ENCODE results near the gene CCDC6.
"Not testable (repeated sequence)": the region's sequence is repeated elsewhere in the genome, so short reads cannot be mapped to it uniquely, and the experiment has no call there.

Gene CCDC6

DNA sequence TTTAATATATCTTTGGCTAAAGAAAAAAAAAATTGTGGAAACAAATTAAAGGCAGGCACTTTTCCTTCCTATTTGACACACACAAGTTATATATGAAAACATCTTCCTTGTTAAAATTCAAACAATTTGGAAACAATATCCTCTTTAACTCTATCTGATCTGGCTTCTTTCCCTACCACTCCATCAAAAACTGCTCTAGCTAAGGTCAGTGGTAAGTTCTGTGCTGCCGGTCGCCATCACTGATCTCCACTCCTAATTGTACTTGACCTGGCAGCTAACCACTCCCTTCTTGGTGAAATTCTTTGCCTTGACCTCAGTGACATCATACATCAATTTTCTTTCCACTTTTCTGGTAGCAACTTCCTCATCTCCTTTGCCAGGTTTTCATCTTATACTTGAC is 105.2 kb downstream of the CCDC6 start:
- peaks cover 5% of the 10 kb centered on the region; the same call in 1 of the 2 replicates for H3K36me3 ChIP-seq (ENCODE audit: control insufficient read depth, insufficient read depth, low read length)
- no peaks in the 10 kb centered on the region for H3K27me3 ChIP-seq (ENCODE audit: control insufficient read depth, insufficient read depth, low read length)
- no peak overlapping the region for H3K27ac ChIP-seq (ENCODE audit: low read length)
- WGBS (ENCODE audit: insufficient coverage, insufficient read length) = no CpG with 5 or more reads among the region's 2 CpGs
- H3K9me3 ChIP-seq (ENCODE audit: control insufficient read depth, insufficient read depth, low read length) = no peaks in the 10 kb centered on the region
- H3K4me1 ChIP-seq (ENCODE audit: control insufficient read depth, insufficient read depth, low read length) = no peaks in the 10 kb centered on the region
- DNase-seq (ENCODE audit: low read depth, low spot score) = no peak
- H3K4me3 ChIP-seq (ENCODE audit: low read length) = no peak overlapping the region

DNA sequence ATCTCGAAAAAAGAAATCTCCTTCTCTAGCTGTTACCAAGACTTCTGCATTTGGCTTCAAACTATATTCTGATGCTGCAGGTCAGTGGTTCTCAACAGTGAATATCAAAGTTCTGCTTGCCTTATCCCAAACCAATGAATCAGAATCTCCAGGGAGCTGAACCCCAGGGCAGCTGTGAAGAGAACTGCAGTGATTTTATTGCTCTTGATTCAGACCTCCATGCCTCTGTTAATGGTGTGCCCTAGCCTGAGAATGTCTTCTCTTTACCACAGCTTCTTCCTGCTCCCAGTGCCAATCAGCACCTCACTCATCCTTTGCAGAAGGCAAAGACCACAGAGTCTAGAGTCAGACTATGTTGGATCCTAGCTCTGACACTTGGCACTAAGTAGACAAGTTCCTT is 106.9 kb downstream of the CCDC6 start:
- H3K4me1 ChIP-seq (ENCODE audit: control insufficient read depth, insufficient read depth, low read length) = no peaks in the 10 kb centered on the region
- peaks cover 2% of the 10 kb centered on the region; the same call in 1 of the 2 replicates for H3K36me3 ChIP-seq (ENCODE audit: control insufficient read depth, insufficient read depth, low read length)
- DNase-seq (ENCODE audit: low read depth, low spot score) = no peak
- H3K27me3 ChIP-seq (ENCODE audit: control insufficient read depth, insufficient read depth, low read length) = no peaks in the 10 kb centered on the region
- H3K9me3 ChIP-seq (ENCODE audit: control insufficient read depth, insufficient read depth, low read length) = no peaks in the 10 kb centered on the region
- no peak overlapping the region for H3K27ac ChIP-seq (ENCODE audit: low read length)
- no peak overlapping the region for H3K4me3 ChIP-seq (ENCODE audit: low read length)
- WGBS (ENCODE audit: insufficient coverage, insufficient read length) = no CpG with 5 or more reads among the region's 1 CpG

DNA sequence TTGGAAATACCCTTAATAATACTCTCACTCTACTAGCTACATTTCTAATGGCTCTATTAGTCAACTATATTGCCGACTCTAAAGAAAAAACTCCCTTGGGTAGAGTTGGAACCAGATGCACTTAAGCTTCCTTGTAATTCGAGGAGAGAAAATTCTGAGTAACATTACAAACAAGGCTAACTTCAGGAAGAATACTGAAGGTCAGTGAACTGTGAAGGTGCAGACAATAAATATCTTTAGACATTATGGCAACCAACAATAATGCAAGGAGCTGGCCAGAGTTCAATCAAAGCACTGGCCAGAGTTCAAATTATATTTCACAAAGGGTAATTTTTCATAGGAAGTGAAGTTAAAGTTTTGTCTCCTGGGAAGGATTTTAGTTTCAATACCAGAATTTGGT is 112.4 kb downstream of the CCDC6 start:
- Histone ChIP-seq H3K27ac (ENCODE audit: low read length) (no peak overlapping the region), H3K27me3 (ENCODE audit: control insufficient read depth, insufficient read depth, low read length) (no peaks in the 10 kb centered on the region), H3K9me3 (ENCODE audit: control insufficient read depth, insufficient read depth, low read length) (no peaks in the 10 kb centered on the region), H3K4me3 (ENCODE audit: low read length) (no peak overlapping the region), H3K4me1 (ENCODE audit: control insufficient read depth, insufficient read depth, low read length) (no peaks in the 10 kb centered on the region), H3K36me3 (ENCODE audit: control insufficient read depth, insufficient read depth, low read length) (peaks cover 16% of the 10 kb centered on the region; the same call in 1 of the 2 replicates)
- no peak for DNase-seq (ENCODE audit: low read depth, low spot score)
- WGBS (ENCODE audit: insufficient coverage, insufficient read length) = no CpG with 5 or more reads among the region's 2 CpGs

DNA sequence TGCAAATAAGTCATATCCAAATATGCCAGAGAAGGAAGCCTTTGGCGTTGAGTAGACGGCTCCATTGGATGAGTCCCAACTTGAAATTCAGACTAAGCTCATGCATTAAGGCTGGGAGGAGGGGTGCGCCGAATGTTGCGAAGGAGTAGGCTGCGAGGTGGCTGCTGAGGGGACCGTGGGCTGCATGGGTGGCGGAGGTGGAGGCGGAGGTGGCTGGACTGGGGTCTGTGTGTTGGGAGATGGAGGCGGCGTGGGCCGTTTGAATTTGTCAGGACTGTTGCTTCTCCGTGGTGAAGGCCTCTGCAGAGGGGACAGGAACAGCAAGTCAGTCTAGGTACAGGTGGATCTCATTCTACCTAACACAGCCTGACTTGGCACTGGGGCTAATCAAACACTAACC is 113.5 kb downstream of the CCDC6 start:
- DNase-seq (ENCODE audit: low read depth, low spot score) = no peak

DNA sequence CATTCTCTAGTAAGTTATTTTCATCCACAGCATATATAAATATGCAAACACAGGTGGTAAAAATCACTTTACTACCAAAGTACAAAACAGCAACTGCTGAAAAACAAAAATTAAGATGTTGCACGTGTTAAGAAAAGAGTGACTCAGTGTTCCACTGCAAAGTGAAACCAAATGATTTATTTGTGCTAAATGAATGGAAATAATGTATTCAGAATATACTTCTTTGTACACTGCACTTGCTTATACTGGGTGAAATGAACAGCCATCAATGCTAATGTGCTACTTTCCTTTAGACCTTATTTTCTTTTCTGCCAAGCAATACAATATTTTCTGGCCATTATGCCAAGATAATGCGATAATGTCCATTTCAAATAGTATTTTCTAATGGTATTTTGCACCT is 114.8 kb downstream of the CCDC6 start:
- Histone ChIP-seq H3K27ac (ENCODE audit: low read length) (no peak overlapping the region), H3K27me3 (ENCODE audit: control insufficient read depth, insufficient read depth, low read length) (no peaks in the 10 kb centered on the region), H3K4me3 (ENCODE audit: low read length) (no peak overlapping the region), H3K9me3 (ENCODE audit: control insufficient read depth, insufficient read depth, low read length) (no peaks in the 10 kb centered on the region), H3K4me1 (ENCODE audit: control insufficient read depth, insufficient read depth, low read length) (no peaks in the 10 kb centered on the region), H3K36me3 (ENCODE audit: control insufficient read depth, insufficient read depth, low read length) (peaks cover 16% of the 10 kb centered on the region; the same call in 1 of the 2 replicates)
- no peak for DNase-seq (ENCODE audit: low read depth, low spot score)
- WGBS (ENCODE audit: insufficient coverage, insufficient read length) = no CpG with 5 or more reads among the region's 2 CpGs

More for the DNA sequence above, 113.5 kb downstream of the CCDC6 start:
- Histone ChIP-seq H3K4me1 (ENCODE audit: control insufficient read depth, insufficient read depth, low read length) (no peaks in the 10 kb centered on the region), H3K9me3 (ENCODE audit: control insufficient read depth, insufficient read depth, low read length) (no peaks in the 10 kb centered on the region), H3K27me3 (ENCODE audit: control insufficient read depth, insufficient read depth, low read length) (no peaks in the 10 kb centered on the region), H3K4me3 (ENCODE audit: low read length) (no peak overlapping the region), H3K36me3 (ENCODE audit: control insufficient read depth, insufficient read depth, low read length) (peaks cover 16% of the 10 kb centered on the region; the same call in 1 of the 2 replicates), H3K27ac (ENCODE audit: low read length) (no peak overlapping the region)
- WGBS (ENCODE audit: insufficient coverage, insufficient read length) = no CpG with 5 or more reads among the region's 13 CpGs

DNA sequence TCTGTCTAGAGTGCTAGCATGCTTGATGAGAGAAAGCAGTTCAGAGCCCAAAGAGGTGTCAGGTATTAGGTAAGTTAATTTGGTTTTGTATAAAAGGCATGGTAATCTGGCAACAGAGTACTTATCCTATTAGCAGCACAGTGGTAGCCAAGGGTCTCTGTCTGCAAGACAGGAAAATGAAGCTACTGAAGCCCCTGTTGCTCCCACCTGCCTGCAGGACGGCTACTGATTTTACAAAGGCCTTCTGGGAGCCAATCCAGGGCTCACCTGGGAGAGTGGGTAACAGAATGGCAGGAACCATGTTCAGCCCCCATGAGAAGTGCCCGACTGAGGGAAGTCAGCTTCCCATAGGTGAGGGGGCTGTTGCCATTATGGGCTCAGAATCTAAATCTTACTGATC is 116.3 kb downstream of the CCDC6 start:
- not testable (repeated sequence) for H3K27me3 ChIP-seq (ENCODE audit: control insufficient read depth, insufficient read depth, low read length); H3K9me3 ChIP-seq (ENCODE audit: control insufficient read depth, insufficient read depth, low read length); DNase-seq (ENCODE audit: low read depth, low spot score); H3K4me3 ChIP-seq (ENCODE audit: low read length); H3K27ac ChIP-seq (ENCODE audit: low read length); H3K4me1 ChIP-seq (ENCODE audit: control insufficient read depth, insufficient read depth, low read length)
- WGBS (ENCODE audit: insufficient coverage, insufficient read length) = no CpG with 5 or more reads among the region's 2 CpGs
- peaks cover 16% of the 10 kb centered on the region; the same call in 1 of the 2 replicates for H3K36me3 ChIP-seq (ENCODE audit: control insufficient read depth, insufficient read depth, low read length)

DNA sequence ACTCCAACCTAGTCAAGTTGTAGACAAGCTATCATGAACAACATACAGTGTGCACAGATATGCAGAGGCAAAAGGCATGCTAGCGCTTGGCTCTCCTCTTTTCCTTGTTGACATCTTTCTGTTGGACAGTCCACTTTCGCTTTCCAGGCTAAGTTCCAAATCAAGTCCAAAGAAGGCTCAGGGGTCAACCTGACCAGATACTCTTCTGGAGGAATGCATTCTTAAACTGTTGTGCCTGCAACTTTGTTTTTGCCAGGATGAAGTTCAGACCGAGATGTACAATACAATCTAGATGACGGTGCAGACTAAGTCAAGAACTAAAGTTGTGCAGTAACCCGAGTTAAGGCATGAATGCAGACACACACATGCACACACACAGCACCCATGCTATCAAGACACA is 117.4 kb downstream of the CCDC6 start:
- no CpG with 5 or more reads among the region's 5 CpGs for WGBS (ENCODE audit: insufficient coverage, insufficient read length)
- H3K36me3 ChIP-seq (ENCODE audit: control insufficient read depth, insufficient read depth, low read length) = peaks cover 12% of the 10 kb centered on the region; the same call in 1 of the 2 replicates
- not testable (repeated sequence) for H3K27ac ChIP-seq (ENCODE audit: low read length); H3K27me3 ChIP-seq (ENCODE audit: control insufficient read depth, insufficient read depth, low read length); H3K9me3 ChIP-seq (ENCODE audit: control insufficient read depth, insufficient read depth, low read length); H3K4me1 ChIP-seq (ENCODE audit: control insufficient read depth, insufficient read depth, low read length); H3K4me3 ChIP-seq (ENCODE audit: low read length); DNase-seq (ENCODE audit: low read depth, low spot score)

DNA sequence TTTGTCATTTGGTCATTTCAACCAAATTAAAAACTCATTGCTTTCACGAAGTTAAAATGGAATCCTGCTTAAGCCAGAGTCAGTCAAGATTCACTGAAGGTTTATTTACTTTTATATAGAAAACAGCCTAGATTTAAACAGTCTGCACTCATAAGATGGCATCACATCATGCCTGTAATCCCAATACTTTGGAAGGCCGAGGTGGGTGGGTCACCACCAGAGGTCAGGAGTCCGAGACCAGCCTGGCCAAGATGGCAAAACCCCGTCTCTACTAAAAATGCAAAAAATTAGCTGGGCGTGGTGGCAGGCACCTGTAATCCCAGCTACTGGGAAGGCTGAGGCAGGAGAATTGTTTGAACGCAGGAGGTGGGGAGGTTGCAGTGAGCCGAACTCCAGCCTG is 119.3 kb downstream of the CCDC6 start:
- not testable (repeated sequence) for H3K27ac ChIP-seq (ENCODE audit: low read length); H3K27me3 ChIP-seq (ENCODE audit: control insufficient read depth, insufficient read depth, low read length); H3K9me3 ChIP-seq (ENCODE audit: control insufficient read depth, insufficient read depth, low read length); H3K4me1 ChIP-seq (ENCODE audit: control insufficient read depth, insufficient read depth, low read length); H3K36me3 ChIP-seq (ENCODE audit: control insufficient read depth, insufficient read depth, low read length); DNase-seq (ENCODE audit: low read depth, low spot score); H3K4me3 ChIP-seq (ENCODE audit: low read length)
- no CpG with 5 or more reads among the region's 7 CpGs for WGBS (ENCODE audit: insufficient coverage, insufficient read length)

DNA sequence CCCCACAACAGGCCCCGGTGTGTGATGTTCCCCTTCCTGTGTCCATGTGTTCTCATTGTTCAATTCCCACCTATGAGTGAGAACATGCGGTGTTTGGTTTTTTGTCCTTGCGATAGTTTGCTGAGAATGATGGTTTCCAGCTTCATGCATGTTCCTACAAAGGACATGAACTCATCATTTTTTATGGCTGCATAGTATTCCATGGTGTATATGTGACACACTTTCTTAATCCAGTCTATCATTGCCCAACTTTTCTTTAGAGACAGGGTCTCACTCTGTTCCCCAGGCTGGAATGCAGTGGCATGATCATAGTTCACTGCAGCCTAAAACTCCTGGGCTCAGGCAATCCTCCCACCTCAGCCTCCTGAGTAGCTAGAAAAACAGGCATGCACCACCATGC is 120.9 kb downstream of the CCDC6 start:
- not testable (repeated sequence) for DNase-seq (ENCODE audit: low read depth, low spot score); H3K4me1 ChIP-seq (ENCODE audit: control insufficient read depth, insufficient read depth, low read length); H3K4me3 ChIP-seq (ENCODE audit: low read length); H3K36me3 ChIP-seq (ENCODE audit: control insufficient read depth, insufficient read depth, low read length); H3K27ac ChIP-seq (ENCODE audit: low read length); H3K27me3 ChIP-seq (ENCODE audit: control insufficient read depth, insufficient read depth, low read length); H3K9me3 ChIP-seq (ENCODE audit: control insufficient read depth, insufficient read depth, low read length)
- whole genome bisulfite sequencing (ENCODE audit: insufficient coverage, insufficient read length) = no CpG with 5 or more reads among the region's 3 CpGs

DNA sequence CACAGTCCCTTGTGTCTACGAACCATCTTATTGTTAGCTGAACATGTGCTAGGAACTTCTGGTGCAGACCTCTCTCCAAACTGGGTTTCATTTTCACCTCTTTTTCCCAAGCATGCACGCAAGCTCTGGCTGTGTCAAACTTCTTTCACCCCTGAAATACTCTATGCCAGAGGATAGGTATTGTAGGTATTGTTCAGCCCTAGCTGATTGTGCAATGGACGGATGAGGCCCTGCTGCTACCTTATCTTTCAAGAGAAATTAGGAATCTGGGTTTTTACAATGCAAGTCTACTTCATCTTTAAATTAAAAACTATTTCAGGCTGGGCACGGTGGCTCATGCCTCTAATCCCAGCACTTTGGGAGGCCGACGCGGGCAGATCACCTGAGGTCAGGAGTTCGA is 124.8 kb downstream of the CCDC6 start:
- Histone ChIP-seq H3K4me3 (ENCODE audit: low read length) (no peak overlapping the region), H3K9me3 (ENCODE audit: control insufficient read depth, insufficient read depth, low read length) (no peaks in the 10 kb centered on the region), H3K4me1 (ENCODE audit: control insufficient read depth, insufficient read depth, low read length) (peaks cover 1% of the 10 kb centered on the region; the same call in 1 of the 2 replicates), H3K27me3 (ENCODE audit: control insufficient read depth, insufficient read depth, low read length) (no peaks in the 10 kb centered on the region), H3K27ac (ENCODE audit: low read length) (no peak overlapping the region), H3K36me3 (ENCODE audit: control insufficient read depth, insufficient read depth, low read length) (no peaks in the 10 kb centered on the region)
- WGBS (ENCODE audit: insufficient coverage, insufficient read length) = no CpG with 5 or more reads among the region's 8 CpGs
- no peak for DNase-seq (ENCODE audit: low read depth, low spot score)

DNA sequence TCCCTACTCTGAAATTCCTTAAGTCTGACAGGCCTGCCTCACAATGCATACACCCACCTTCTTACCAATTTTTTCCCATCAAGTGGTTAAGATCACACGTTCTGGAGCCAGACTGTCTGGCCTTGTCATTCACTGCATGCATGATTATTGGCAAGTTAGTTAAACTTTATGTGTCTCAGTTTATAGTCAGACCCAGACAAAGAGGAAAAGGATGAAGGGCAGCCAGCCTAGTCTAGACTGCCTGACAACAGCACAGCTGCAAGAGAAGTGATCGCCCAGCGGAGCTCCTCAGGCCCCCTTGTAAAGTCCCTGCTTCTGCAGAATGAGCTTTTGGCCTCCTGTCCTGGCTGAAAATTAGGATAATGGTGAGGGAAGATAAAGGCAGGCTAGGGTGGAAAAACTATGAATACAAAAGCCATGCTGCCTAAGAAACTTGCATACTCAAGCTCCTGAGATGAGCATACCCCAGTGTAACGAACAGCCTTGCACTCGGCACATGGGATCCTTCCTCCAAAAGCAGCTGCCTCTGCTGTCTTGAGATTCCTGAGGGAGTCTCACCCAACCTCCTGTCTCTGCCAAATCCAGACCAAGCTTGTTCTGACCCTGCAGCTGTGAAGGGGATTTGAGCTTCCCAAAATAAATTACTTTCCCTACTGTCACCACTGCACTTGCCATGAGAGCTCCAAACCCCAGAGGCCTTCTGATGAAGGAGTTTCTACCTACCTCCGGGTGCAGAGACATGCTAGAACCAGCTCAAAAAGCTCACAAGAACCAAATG is 126.4 kb downstream of the CCDC6 start:
- no peak for DNase-seq (ENCODE audit: low read depth, low spot score)
- Histone ChIP-seq H3K4me1 (ENCODE audit: control insufficient read depth, insufficient read depth, low read length) (peaks cover 1% of the 10 kb centered on the region; the same call in 1 of the 2 replicates), H3K4me3 (ENCODE audit: low read length) (no peak overlapping the region), H3K27ac (ENCODE audit: low read length) (no peak overlapping the region), H3K36me3 (ENCODE audit: control insufficient read depth, insufficient read depth, low read length) (no peaks in the 10 kb centered on the region), H3K9me3 (ENCODE audit: control insufficient read depth, insufficient read depth, low read length) (no peaks in the 10 kb centered on the region), H3K27me3 (ENCODE audit: control insufficient read depth, insufficient read depth, low read length) (no peaks in the 10 kb centered on the region)
- WGBS (ENCODE audit: insufficient coverage, insufficient read length) = no CpG with 5 or more reads among the region's 6 CpGs
